K562 (cell line): ENCODE data around the gene ELOVL5. TPM values are rescaled to one million over a fixed set of nuclear protein-coding genes. Genes with fewer than 3 reads are reported as not detected.

Source experiments
- BACH1 ChIP-seq: fragments of 200-800 bp; sonication (Bioruptor generic); IDR thresholded peaks from 2 replicates; pipeline ENCODE4 v1.6.1; 2016; ENCODE audit warnings: missing genetic modification characterization, missing compliant biosample characterization
- CTCF ChIP-seq, 3 experiments: IDR thresholded peaks in 2 of 3; conservative IDR thresholded peaks in 1 of 3; 2 replicates each; pipeline ENCODE4 v1.5.1; 2011 to 2012; ENCODE audit warnings: low read length in 3 of 3, mild to moderate bottlenecking in 3 of 3, control low read depth in 2 of 3, improper control_type of control experiment in 1 of 3, inconsistent platforms in 1 of 3, low read depth in 1 of 3, mixed read lengths in 1 of 3, moderate library complexity in 1 of 3; ENCODE audit not compliant: insufficient read depth in 2 of 3
- E2F3 ChIP-seq: fragments of 250-450 bp; sonication (Bioruptor Pico); IDR thresholded peaks from 2 replicates; pipeline ENCODE4 v1.4.0; 2020; ENCODE audit warnings: mild to moderate bottlenecking
- ESRRB ChIP-seq: fragments of 250-450 bp; sonication (Bioruptor Pico); IDR thresholded peaks from 2 replicates; pipeline ENCODE4 v1.5.0; 2020; ENCODE audit warnings: mild to moderate bottlenecking, moderate library complexity, borderline replicate concordance
- HDGF ChIP-seq: fragments of 450-650 bp; IDR thresholded peaks from 2 replicates; pipeline ENCODE4 v1.6.1; 2016
- JUN ChIP-seq, 2 experiments: sonication (generic) in 1 of 2; formaldehyde crosslinking in 1 of 2; IDR thresholded peaks; 2 replicates each; pipeline versions ENCODE4 v1.6.1 to v1.8.0; 2012 to 2022; ENCODE audit warnings: borderline replicate concordance in 2 of 2, mild to moderate bottlenecking in 2 of 2, improper control_type of control experiment in 1 of 2, low read depth in 1 of 2, low read length in 1 of 2, missing genetic modification reagents in 1 of 2
- JUNB ChIP-seq: fragments of 450-650 bp; formaldehyde crosslinking; conservative IDR thresholded peaks from 2 replicates; pipeline ENCODE4 v1.4.0; 2020; ENCODE audit warnings: mild to moderate bottlenecking
- KLF10 ChIP-seq: fragments of 250-450 bp; sonication (Bioruptor Pico); IDR thresholded peaks from 2 replicates; pipeline ENCODE4 v1.6.1; 2021; ENCODE audit warnings: matching md5 sums
- MECOM ChIP-seq: fragments of 250-450 bp; sonication (Bioruptor Pico); IDR thresholded peaks from 2 replicates; pipeline ENCODE4 v1.8.0; 2022; ENCODE audit warnings: inconsistent platforms
- MNT ChIP-seq, 2 experiments: fragments of 450-650 bp; conservative IDR thresholded peaks; 2 replicates each; pipeline ENCODE4 v1.6.1; 2017; ENCODE audit warnings: mild to moderate bottlenecking in 2 of 2, moderate library complexity in 2 of 2
- SMARCB1 ChIP-seq: IDR thresholded peaks from 2 replicates; pipeline ENCODE4 v1.6.1; 2011; ENCODE audit warnings: improper control_type of control experiment, low read depth; ENCODE audit not compliant: insufficient read length
- TAF9B ChIP-seq: fragments of 450-650 bp; IDR thresholded peaks from 2 replicates; pipeline ENCODE4 v1.6.1; 2018; ENCODE audit warnings: mild to moderate bottlenecking; ENCODE audit not compliant: partially characterized antibody
- ZBTB7A ChIP-seq: IDR thresholded peaks from 2 replicates; pipeline ENCODE4 v1.6.1; 2011; ENCODE audit warnings: low read depth, mild to moderate bottlenecking, low read length, moderate library complexity, borderline replicate concordance; ENCODE audit not compliant: control insufficient read depth
- polyA plus RNA-seq, 8 experiments: library from polyadenylated mRNA; depleted of rRNA in 4 of 8; stranded (reverse) in 5 of 8; unstranded in 3 of 8; fragments of >200 nt; fragmentation: Nextera tagmentation in 2 of 8; fragmentation: Illumina TruSeq in 1 of 8; extraction: Ambion mirVana in 2 of 8; extraction: Trizol in 1 of 8; gene quantifications; 2 replicates each; pipeline versions ENCODE4 v1.2.1 to v1.2.3, GENCODE V29; 2011 to 2014; ENCODE audit warnings: inconsistent platforms in 1 of 8, missing spikeins in 1 of 8
- total RNA-seq, 7 experiments: library from RNA; depleted of rRNA in 6 of 7; stranded (reverse); fragments of >200 nt in 6 of 7; fragmentation: Illumina TruSeq in 2 of 7; extraction: Trizol in 2 of 7; gene quantifications; 2 replicates each; pipeline versions ENCODE4 v1.2.1 to v1.2.3, GENCODE V29; 2011 to 2021; ENCODE audit warnings: low replicate concordance in 1 of 7
- TF ChIP-seq, protein P1 (sequence below): sonication (generic); formaldehyde crosslinking; IDR thresholded peaks from 2 replicates; pipeline ENCODE4 v1.8.1; 2023; ENCODE audit warnings: mild to moderate bottlenecking, missing genetic modification reagents, moderate library complexity
- TF ChIP-seq, protein P2 (sequence below): fragments of 450-650 bp; IDR thresholded peaks from 2 replicates; pipeline ENCODE4 v1.6.1; 2016
- TF ChIP-seq, protein P3 (sequence below): fragments of 250-450 bp; sonication (Bioruptor Pico); IDR thresholded peaks from 2 replicates; pipeline ENCODE4 v1.8.0; 2022; ENCODE audit warnings: moderate library complexity, mild to moderate bottlenecking, inconsistent platforms

The ELOVL5 gene
- total and polyA plus RNA-seq, 9 of the 15 experiments (the other 6 are each of a cell fraction or from before 2014, with no cell fraction given) = 70.6 to 245 (median 132) TPM

DNA sequence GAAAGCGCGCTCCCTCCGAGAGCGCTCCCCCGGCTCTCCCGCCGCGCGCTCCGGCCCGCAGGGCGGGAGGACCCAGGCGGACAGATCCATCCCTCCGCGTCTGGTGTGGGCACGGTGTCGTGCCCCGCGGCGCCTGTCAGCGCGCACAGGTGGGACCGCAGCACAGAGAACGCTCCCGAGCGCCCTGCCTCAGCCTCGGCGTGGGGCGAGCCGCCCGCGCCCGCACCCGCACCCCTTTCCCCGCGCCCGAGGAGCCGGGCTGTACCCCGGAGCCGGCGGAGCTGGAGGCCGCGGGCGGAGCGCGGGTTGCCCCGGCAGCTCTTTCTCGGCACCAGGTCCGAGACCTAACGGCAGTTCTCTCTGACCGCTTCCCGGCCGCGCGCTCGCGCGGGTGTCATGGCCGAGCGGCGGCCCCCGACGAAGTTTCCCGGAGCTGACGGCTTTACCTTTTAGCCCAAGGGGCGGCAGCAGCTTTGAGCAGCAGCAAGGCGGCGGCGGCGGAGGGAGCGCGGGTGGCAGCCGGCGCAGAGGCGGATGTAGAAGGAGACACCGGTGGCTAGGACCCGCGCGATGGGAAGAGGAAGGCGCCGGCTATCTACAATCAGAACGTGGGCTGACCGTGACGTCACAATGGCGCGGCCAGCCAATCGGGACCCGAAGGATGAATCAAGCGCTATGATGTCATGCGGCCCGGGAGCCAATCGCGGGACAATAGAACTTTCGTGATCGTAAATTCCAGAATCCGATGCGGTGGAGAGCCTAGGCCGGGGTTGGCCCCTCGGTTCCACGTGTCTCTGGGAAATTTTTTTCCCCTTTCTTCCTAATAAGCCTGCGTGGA lies at the start of gene ELOVL5 (continued):
- TF ChIP-seq MNT (conservative IDR thresholded peaks at IDR 0.05) (peak; percentile 86 to 91), SMARCB1 (no peak), E2F3 (CRISPR knock-in tag) (no peak), ZBTB7A (peak; percentile 3; the same call in 1 of the 2 replicates), CTCF (IDR thresholded peaks at IDR 0.05 in 2 of 3, conservative IDR thresholded peaks at IDR 0.05 in 1 of 3; ENCODE audit: insufficient read depth in 2 of 3, low read depth in 1 of 3, low read length in 3 of 3) (no peak), JUN (IDR thresholded peaks at IDR 0.05; ENCODE audit: borderline replicate concordance, low read depth, low read length) (peak; percentile 64), JUN (CRISPR knock-in tag; IDR thresholded peaks at IDR 0.05; ENCODE audit: borderline replicate concordance) (no peak), HDGF (no peak), MECOM (no peak), KLF10 (CRISPR knock-in tag) (no peak), TAF9B (peak; percentile 50), JUNB (CRISPR knock-in tag) (no peak; the same call in 1 of the 2 replicates), BACH1 (tag) (no peak), ESRRB (CRISPR knock-in tag) (no peak)
- TF ChIP-seq, protein P1, sequence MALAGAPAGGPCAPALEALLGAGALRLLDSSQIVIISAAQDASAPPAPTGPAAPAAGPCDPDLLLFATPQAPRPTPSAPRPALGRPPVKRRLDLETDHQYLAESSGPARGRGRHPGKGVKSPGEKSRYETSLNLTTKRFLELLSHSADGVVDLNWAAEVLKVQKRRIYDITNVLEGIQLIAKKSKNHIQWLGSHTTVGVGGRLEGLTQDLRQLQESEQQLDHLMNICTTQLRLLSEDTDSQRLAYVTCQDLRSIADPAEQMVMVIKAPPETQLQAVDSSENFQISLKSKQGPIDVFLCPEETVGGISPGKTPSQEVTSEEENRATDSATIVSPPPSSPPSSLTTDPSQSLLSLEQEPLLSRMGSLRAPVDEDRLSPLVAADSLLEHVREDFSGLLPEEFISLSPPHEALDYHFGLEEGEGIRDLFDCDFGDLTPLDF = peak; percentile 54
- TF ChIP-seq, protein P2, sequence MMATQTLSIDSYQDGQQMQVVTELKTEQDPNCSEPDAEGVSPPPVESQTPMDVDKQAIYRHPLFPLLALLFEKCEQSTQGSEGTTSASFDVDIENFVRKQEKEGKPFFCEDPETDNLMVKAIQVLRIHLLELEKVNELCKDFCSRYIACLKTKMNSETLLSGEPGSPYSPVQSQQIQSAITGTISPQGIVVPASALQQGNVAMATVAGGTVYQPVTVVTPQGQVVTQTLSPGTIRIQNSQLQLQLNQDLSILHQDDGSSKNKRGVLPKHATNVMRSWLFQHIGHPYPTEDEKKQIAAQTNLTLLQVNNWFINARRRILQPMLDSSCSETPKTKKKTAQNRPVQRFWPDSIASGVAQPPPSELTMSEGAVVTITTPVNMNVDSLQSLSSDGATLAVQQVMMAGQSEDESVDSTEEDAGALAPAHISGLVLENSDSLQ = 0 out of 2 replicates have a peak, but pooled peaks have one; percentile 7
- TF ChIP-seq, protein P3, sequence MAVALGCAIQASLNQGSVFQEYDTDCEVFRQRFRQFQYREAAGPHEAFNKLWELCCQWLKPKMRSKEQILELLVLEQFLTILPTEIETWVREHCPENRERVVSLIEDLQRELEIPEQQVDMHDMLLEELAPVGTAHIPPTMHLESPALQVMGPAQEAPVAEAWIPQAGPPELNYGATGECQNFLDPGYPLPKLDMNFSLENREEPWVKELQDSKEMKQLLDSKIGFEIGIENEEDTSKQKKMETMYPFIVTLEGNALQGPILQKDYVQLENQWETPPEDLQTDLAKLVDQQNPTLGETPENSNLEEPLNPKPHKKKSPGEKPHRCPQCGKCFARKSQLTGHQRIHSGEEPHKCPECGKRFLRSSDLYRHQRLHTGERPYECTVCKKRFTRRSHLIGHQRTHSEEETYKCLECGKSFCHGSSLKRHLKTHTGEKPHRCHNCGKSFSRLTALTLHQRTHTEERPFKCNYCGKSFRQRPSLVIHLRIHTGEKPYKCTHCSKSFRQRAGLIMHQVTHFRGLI (CRISPR knock-in tag) = no peak
